ENCODE data around the gene ENPP3.

DNA sequence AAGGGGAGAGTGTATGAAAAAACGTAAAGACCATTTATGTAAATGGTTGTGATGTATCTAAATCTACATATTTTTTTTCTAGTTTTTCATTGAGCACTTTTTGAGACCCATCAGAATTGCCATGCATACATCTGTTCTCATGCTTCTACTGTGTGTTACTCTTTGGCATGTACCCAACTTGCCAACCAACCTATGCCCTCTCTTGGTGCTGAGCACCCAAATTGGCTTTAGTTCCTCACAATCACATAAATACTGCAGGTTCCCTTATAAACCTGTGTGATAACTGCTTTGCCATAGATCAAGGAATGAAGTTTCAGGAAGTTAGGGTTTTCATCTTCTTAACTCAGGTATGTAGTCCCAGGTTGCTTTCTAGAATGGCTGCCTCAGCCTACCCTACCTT, 7.8 kb downstream of the ENPP3 start:
- TF ChIP-seq, protein P1, sequence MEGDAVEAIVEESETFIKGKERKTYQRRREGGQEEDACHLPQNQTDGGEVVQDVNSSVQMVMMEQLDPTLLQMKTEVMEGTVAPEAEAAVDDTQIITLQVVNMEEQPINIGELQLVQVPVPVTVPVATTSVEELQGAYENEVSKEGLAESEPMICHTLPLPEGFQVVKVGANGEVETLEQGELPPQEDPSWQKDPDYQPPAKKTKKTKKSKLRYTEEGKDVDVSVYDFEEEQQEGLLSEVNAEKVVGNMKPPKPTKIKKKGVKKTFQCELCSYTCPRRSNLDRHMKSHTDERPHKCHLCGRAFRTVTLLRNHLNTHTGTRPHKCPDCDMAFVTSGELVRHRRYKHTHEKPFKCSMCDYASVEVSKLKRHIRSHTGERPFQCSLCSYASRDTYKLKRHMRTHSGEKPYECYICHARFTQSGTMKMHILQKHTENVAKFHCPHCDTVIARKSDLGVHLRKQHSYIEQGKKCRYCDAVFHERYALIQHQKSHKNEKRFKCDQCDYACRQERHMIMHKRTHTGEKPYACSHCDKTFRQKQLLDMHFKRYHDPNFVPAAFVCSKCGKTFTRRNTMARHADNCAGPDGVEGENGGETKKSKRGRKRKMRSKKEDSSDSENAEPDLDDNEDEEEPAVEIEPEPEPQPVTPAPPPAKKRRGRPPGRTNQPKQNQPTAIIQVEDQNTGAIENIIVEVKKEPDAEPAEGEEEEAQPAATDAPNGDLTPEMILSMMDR (IDR thresholded peaks at IDR 0.05; ENCODE audit: poor library complexity, severe bottlenecking), result no peak
- no peak for TF ChIP-seq POLR2AphosphoS5 (IDR thresholded peaks at IDR 0.05)
- TF ChIP-seq SMC3 (conservative IDR thresholded peaks at IDR 0.05; ENCODE audit: poor library complexity), result no peak
- TF ChIP-seq TAF1 (IDR thresholded peaks at IDR 0.05; ENCODE audit: low read depth), result no peak
- no peak for TF ChIP-seq RAD21 (conservative IDR thresholded peaks at IDR 0.05)
- TF ChIP-seq EP300 (conservative IDR thresholded peaks at IDR 0.05; ENCODE audit: poor library complexity, severe bottlenecking), result no peak
